PC-3 (cell line): Measurements from ENCODE around the gene NDE1. TPM values are rescaled to one million over a fixed set of nuclear protein-coding genes. Genes with fewer than 3 reads are reported as not detected.

Source experiments
- ATAC-seq: fragments of 200-7000 bp; cut with Tn5 transposase; 2 replicates; pipeline ENCODE4 v1.9.1; 2020; ENCODE audit warnings: mild to moderate bottlenecking, moderate library complexity
- BruUV-seq: library from RNA; stranded (reverse); fragments of 400-500 nt; replicated peaks from 2 replicates; lab custom pipeline; 2021; lab: Mats Ljungman, UMichigan
- CTCF ChIA-PET: fragments of 300-600 bp; sonication (Branson Sonifier 250); formaldehyde crosslinking; loops from one replicate; lab custom pipeline; 2022; ENCODE audit warnings: antibody characterized with exemption; lab: Charles Lee
- POLR2A ChIA-PET: fragments of 300-600 bp; sonication (Branson Sonifier 250); formaldehyde crosslinking; loops from one replicate; lab custom pipeline; 2022; ENCODE audit warnings: antibody characterized with exemption; ENCODE audit not compliant: unreplicated experiment; lab: Charles Lee
- DNase-seq: peaks from one replicate; pipeline ENCODE4 v3.0.0-alpha.2; 2015
- H2AFZ ChIP-seq: fragments of 300-600 bp; sonication (generic); 2 replicates; pipeline ENCODE4 v1.6.0; 2016; ENCODE audit warnings: antibody characterized with exemption, low read length
- H3F3A ChIP-seq: fragments of 300-600 bp; sonication (generic); one replicate; pipeline ENCODE4 v1.6.0; 2017; ENCODE audit warnings: antibody characterized with exemption, low read length, control low read depth, mild to moderate bottlenecking; ENCODE audit not compliant: unreplicated experiment
- H3K27ac ChIP-seq: fragments of 300-600 bp; sonication (generic); 2 replicates; pipeline ENCODE4 v1.5.1; 2016; ENCODE audit warnings: mild to moderate bottlenecking, low read length
- H3K27me3 ChIP-seq: fragments of 300-600 bp; sonication (generic); 2 replicates; pipeline ENCODE4 v1.6.1; 2016; ENCODE audit warnings: low read length, mixed read lengths
- H3K36me3 ChIP-seq: fragments of 300-600 bp; sonication (generic); 2 replicates; pipeline ENCODE4 v1.6.1; 2016; ENCODE audit warnings: low read depth, mixed run types, low read length, mixed read lengths
- H3K4me1 ChIP-seq: fragments of 300-600 bp; sonication (generic); 2 replicates; pipeline ENCODE4 v1.5.1; 2016; ENCODE audit warnings: low read length; ENCODE audit not compliant: insufficient read depth
- H3K4me2 ChIP-seq: fragments of 300-600 bp; sonication (generic); 2 replicates; pipeline ENCODE4 v1.6.0; 2016; ENCODE audit warnings: low read length
- H3K4me3 ChIP-seq: fragments of 300-600 bp; sonication (generic); 2 replicates; pipeline ENCODE4 v1.5.1; 2016; ENCODE audit warnings: mild to moderate bottlenecking, low read length, mixed read lengths
- H3K79me2 ChIP-seq: fragments of 300-600 bp; sonication (generic); 2 replicates; pipeline ENCODE4 v1.6.1; 2017; ENCODE audit warnings: low read length, mixed read lengths
- H3K9ac ChIP-seq: fragments of 300-600 bp; sonication (generic); 2 replicates; pipeline ENCODE4 v1.6.0; 2016; ENCODE audit warnings: mild to moderate bottlenecking, low read length
- H3K9me2 ChIP-seq: fragments of 300-600 bp; sonication (generic); replicated peaks from 2 replicates; pipeline ENCODE4 v1.6.1; 2016; ENCODE audit warnings: mixed run types, low read length, mixed read lengths
- H3K9me3 ChIP-seq: fragments of 300-600 bp; sonication (generic); 2 replicates; pipeline ENCODE4 v1.6.1; 2016; ENCODE audit warnings: low read length, mixed read lengths
- H4K20me1 ChIP-seq: fragments of 300-600 bp; sonication (generic); 2 replicates; pipeline ENCODE4 v1.6.1; 2016; ENCODE audit warnings: low read length, mixed read lengths
- CTCF ChIP-seq: fragments of 300-600 bp; sonication (generic); conservative IDR thresholded peaks from 2 replicates; pipeline ENCODE4 v1.5.1; 2017; ENCODE audit warnings: antibody characterized with exemption, low read depth, mild to moderate bottlenecking, low read length
- EZH2 ChIP-seq: fragments of 300-600 bp; sonication (generic); IDR thresholded peaks from one replicate; pipeline ENCODE4 v1.6.1; 2017; ENCODE audit warnings: antibody characterized with exemption, mild to moderate bottlenecking, low read length; ENCODE audit not compliant: unreplicated experiment
- EZH2phosphoT487 ChIP-seq: fragments of 300-600 bp; sonication (generic); IDR thresholded peaks from 2 replicates; pipeline ENCODE4 v1.6.1; 2018; ENCODE audit warnings: mild to moderate bottlenecking, antibody characterized with exemption, low read length, borderline replicate concordance
- intact Hi-C: fragments of 100-400 bp; cut with micrococcal nuclease; formaldehyde crosslinking; loops from 2 replicates; pipeline ENCODE4 v1.9.0; 2023
- total RNA-seq: library from RNA; depleted of rRNA; stranded (reverse); fragments of >200 nt; gene quantifications from 2 replicates; pipeline ENCODE4 v1.2.3, GENCODE V29; 2014

The NDE1 gene
- total RNA-seq, 1 experiment from 2014 or later = 24.9 TPM

- no peak for DNase-seq
- no peak overlapping the region for H2AFZ ChIP-seq
- TF ChIP-seq CTCF (no peak), EZH2phosphoT487 (no peak), EZH2 (no peak)
- no peak overlapping the region for H3K27ac ChIP-seq
- no peaks in the 10 kb centered on the region for H4K20me1 ChIP-seq
- no peak for ATAC-seq
- H3K9me2 ChIP-seq = no peaks in the 10 kb centered on the region
- no peaks in the 10 kb centered on the region for H3K9me3 ChIP-seq
- no peak overlapping the region for H3K9ac ChIP-seq
- ChIA-PET CTCF (no interaction called here), POLR2A (no interaction called here)
- H3K36me3 ChIP-seq = no peaks in the 10 kb centered on the region
- no peak overlapping the region for H3K4me2 ChIP-seq
- H3K4me1 ChIP-seq = no peaks in the 10 kb centered on the region
- BruUV-seq = no TSS peak
- no peaks in the 10 kb centered on the region for H3K79me2 ChIP-seq
- no peak overlapping the region for H3K4me3 ChIP-seq
- intact Hi-C loops = no loop called here
- no peaks in the 10 kb centered on the region for H3F3A ChIP-seq
- no peaks in the 10 kb centered on the region for H3K27me3 ChIP-seq
These were observed 66.8 kb downstream of the NDE1 start for GRCh38 chr16:15716694-15717447.

DNA sequence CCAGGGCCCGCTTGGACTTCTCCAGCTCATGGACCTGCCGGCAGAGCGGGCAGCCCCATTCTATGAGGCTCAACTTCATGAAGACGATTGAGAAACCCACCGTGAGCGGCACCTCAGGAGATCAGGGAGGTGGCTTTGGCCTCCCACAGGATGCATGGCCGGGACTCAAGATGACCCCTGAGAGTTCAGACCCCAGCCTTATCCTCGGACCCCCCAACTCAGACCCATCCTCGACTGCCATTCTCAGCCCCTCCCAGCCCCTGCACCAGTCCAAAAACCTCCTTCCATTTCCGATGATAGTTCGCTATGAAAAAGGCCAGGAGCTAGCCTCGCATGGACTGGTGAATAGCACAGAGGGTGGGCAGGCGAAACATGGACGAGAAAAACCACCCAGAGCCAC, 71.0 kb downstream of the NDE1 start:
- Histone ChIP-seq H3K79me2 (no peaks in the 10 kb centered on the region), H3K36me3 (no peaks in the 10 kb centered on the region), H3F3A (no peaks in the 10 kb centered on the region), H3K9me3 (no peaks in the 10 kb centered on the region), H3K27me3 (no peaks in the 10 kb centered on the region), H3K27ac (no peak overlapping the region), H3K9me2 (no peaks in the 10 kb centered on the region), H2AFZ (no peak overlapping the region), H3K4me2 (no peak overlapping the region), H3K4me3 (no peak overlapping the region), H3K9ac (no peak overlapping the region), H4K20me1 (no peaks in the 10 kb centered on the region), H3K4me1 (no peaks in the 10 kb centered on the region)
- CTCF ChIA-PET = no interaction called here
- POLR2A ChIA-PET = no interaction called here
- no peak for ATAC-seq
- intact Hi-C loops = no loop called here
- BruUV-seq = no TSS peak
- TF ChIP-seq CTCF = no peak
- no peak for TF ChIP-seq EZH2
- no peak for TF ChIP-seq EZH2phosphoT487
- DNase-seq = no peak

GRCh38 chr16:15723808-15724207, 73.8 kb downstream of the NDE1 start:
- Histone ChIP-seq H2AFZ (no peak overlapping the region), H3K9me3 (no peaks in the 10 kb centered on the region), H3K36me3 (no peaks in the 10 kb centered on the region), H3K9me2 (no peaks in the 10 kb centered on the region), H3K4me1 (no peaks in the 10 kb centered on the region), H3K9ac (no peak overlapping the region), H3F3A (no peaks in the 10 kb centered on the region), H3K27me3 (no peaks in the 10 kb centered on the region), H4K20me1 (no peaks in the 10 kb centered on the region), H3K4me3 (no peak overlapping the region), H3K27ac (no peak overlapping the region), H3K4me2 (no peak overlapping the region), H3K79me2 (no peaks in the 10 kb centered on the region)
- no peak for ATAC-seq
- intact Hi-C loops = no loop called here
- no TSS peak for BruUV-seq
- TF ChIP-seq CTCF (no peak), EZH2phosphoT487 (no peak), EZH2 (no peak)
- DNase-seq = no peak
- CTCF ChIA-PET = no interaction called here
- POLR2A ChIA-PET = no interaction called here
